Neural crest cell (in vitro differentiated cells): ENCODE data around the gene KDM4B. TPM values are rescaled to one million over a fixed set of nuclear protein-coding genes. Genes with fewer than 3 reads are reported as not detected.
A peak's percentile ranks its signal among the peaks of the same experiment; 100 is the strongest.

Experiments
- DNase-seq: peaks from one replicate; pipeline ENCODE4 v3.0.0; 2021; ENCODE audit warnings: low read depth, mixed read lengths, low spot score
- H3K27ac Mint-ChIP-seq: one replicate; pipeline ENCODE4 v1.8.0; 2021; ENCODE audit warnings: mild to moderate bottlenecking, mixed read lengths; ENCODE audit not compliant: unreplicated experiment
- H3K27me3 Mint-ChIP-seq: 2 replicates; pipeline ENCODE4 v1.8.0; 2021; ENCODE audit warnings: low read depth, mild to moderate bottlenecking, mixed read lengths
- H3K36me3 Mint-ChIP-seq: 2 replicates; pipeline ENCODE4 v1.8.0; 2021; ENCODE audit warnings: low read depth, mild to moderate bottlenecking, mixed read lengths
- H3K4me1 Mint-ChIP-seq: 2 replicates; pipeline ENCODE4 v1.8.0; 2021; ENCODE audit warnings: mixed read lengths
- H3K4me3 Mint-ChIP-seq: one replicate; pipeline ENCODE4 v1.8.0; 2021; ENCODE audit warnings: mild to moderate bottlenecking, mixed read lengths
- H3K9me3 Mint-ChIP-seq: 2 replicates; pipeline ENCODE4 v1.8.0; 2021; ENCODE audit warnings: mixed read lengths
- total RNA-seq: library from RNA; stranded (reverse); gene quantifications from 2 replicates; pipeline ENCODE4 v1.2.1, GENCODE V29; 2021
- TF ChIP-seq, protein P1 (sequence below): fragments of 200-600 bp; sonication (generic); conservative IDR thresholded peaks from 2 replicates; pipeline ENCODE4 v1.5.0; 2021; ENCODE audit warnings: antibody characterized with exemption, mild to moderate bottlenecking

KDM4B gene
- total RNA-seq, 1 donor from 2014 or later: 45.4 TPM

DNA sequence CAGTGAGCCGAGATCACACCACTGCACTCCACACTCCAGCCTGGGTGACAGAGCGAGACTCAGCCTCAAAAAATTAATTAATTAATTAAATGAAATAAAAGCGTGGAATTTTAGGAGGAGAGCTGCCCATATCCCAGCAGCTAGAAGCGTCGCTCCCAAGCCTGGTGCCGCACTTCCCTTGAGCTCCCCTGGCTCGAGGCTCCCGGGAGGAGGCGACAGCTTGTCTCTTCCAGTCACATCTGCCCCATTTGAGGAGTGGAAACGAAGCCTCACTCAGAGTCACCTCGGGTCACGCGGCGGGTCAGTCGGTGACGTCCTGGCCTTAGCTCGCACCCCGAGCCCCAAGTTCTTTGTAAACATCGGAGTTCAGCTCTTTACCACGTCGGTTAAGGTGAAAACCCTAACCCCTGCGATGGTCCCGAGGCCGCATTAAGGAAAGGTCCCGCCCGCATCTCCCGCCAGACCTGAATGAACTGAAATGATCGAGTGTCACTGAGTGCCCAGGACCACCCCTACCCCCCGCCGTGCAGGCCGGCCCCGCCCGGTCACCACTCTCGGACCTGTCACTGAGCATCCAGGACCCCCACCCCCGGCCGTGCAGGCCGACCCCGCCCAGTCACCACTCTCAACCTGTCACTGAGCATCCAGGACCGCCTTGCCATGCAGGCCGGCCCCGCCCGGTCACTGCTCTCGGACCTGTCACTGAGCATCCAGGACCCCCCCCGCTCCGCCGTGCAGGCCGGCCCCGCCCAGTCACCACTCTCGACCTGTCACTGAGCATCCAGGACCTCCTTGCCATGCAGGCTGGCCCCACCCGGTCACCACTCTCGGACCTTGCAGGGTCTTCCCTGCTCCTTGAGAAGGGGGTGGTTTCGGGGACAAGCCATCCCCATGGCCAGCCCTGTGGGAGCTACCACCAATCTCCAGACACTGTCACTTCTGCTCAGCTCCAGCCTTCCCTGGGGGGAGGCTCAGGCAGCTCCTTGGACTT lies 176.9 kb downstream of the KDM4B start:
- no peaks in the 10 kb centered on the region for H3K9me3 Mint-ChIP-seq
- H3K4me3 Mint-ChIP-seq: no peak overlapping the region
- H3K4me1 Mint-ChIP-seq: no peaks in the 10 kb centered on the region
- no peak for DNase-seq
- H3K27me3 Mint-ChIP-seq: no peaks in the 10 kb centered on the region
- H3K36me3 Mint-ChIP-seq: peaks cover 6% of the 10 kb centered on the region
- no peak overlapping the region for H3K27ac Mint-ChIP-seq
- TF ChIP-seq, protein P1, sequence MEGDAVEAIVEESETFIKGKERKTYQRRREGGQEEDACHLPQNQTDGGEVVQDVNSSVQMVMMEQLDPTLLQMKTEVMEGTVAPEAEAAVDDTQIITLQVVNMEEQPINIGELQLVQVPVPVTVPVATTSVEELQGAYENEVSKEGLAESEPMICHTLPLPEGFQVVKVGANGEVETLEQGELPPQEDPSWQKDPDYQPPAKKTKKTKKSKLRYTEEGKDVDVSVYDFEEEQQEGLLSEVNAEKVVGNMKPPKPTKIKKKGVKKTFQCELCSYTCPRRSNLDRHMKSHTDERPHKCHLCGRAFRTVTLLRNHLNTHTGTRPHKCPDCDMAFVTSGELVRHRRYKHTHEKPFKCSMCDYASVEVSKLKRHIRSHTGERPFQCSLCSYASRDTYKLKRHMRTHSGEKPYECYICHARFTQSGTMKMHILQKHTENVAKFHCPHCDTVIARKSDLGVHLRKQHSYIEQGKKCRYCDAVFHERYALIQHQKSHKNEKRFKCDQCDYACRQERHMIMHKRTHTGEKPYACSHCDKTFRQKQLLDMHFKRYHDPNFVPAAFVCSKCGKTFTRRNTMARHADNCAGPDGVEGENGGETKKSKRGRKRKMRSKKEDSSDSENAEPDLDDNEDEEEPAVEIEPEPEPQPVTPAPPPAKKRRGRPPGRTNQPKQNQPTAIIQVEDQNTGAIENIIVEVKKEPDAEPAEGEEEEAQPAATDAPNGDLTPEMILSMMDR: no peak

DNA sequence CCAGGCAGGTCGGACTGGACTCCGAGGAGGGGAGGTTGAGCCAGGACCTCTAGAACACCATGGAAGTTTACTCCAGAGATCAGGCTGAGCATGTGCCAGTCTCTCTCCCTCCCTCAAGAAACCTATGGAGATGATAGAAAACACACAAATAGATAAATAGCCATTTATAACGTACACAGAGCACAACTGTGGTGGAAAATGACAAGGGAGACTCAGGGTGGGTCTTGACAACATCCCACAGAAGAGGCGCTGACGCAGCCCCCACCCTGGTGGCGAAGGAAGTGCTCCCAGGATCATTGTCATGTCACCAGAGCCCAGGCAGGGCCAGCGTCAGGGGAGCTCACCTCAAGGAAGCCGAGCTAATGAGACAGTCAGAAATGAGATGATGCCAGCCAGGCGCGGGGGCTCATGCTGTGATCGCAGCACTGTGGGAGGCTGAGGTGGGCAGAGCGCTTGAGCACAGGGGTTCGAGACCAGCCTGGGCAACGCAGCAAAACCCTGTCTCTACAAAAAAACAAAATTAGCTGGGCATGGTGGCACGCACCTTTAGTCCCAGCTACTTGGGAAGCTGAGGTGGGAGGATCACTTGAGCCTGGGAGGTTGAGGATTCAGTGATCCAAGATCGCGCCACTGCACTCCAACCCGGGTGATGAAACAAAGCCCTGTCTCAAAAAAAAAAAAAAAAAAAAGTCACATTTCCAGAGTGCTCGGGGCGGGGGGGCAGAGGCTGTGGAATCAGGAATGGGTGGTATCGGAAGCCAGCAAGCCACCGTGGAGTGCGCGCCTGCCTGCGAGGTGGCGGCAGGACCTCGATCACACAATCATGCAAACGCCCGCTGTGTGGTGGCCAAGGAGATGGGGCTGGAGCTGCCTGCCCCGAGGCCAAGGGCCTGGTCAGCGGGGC lies 178.4 kb downstream of the KDM4B start:
- H3K4me3 Mint-ChIP-seq: peak overlapping the region; percentile 41
- no peaks in the 10 kb centered on the region for H3K4me1 Mint-ChIP-seq
- TF ChIP-seq, protein P1: no peak
- no peaks in the 10 kb centered on the region for H3K27me3 Mint-ChIP-seq
- peaks cover 6% of the 10 kb centered on the region for H3K36me3 Mint-ChIP-seq
- no peak for DNase-seq
- H3K27ac Mint-ChIP-seq: peak overlapping the region; percentile 4
- no peaks in the 10 kb centered on the region for H3K9me3 Mint-ChIP-seq

DNA sequence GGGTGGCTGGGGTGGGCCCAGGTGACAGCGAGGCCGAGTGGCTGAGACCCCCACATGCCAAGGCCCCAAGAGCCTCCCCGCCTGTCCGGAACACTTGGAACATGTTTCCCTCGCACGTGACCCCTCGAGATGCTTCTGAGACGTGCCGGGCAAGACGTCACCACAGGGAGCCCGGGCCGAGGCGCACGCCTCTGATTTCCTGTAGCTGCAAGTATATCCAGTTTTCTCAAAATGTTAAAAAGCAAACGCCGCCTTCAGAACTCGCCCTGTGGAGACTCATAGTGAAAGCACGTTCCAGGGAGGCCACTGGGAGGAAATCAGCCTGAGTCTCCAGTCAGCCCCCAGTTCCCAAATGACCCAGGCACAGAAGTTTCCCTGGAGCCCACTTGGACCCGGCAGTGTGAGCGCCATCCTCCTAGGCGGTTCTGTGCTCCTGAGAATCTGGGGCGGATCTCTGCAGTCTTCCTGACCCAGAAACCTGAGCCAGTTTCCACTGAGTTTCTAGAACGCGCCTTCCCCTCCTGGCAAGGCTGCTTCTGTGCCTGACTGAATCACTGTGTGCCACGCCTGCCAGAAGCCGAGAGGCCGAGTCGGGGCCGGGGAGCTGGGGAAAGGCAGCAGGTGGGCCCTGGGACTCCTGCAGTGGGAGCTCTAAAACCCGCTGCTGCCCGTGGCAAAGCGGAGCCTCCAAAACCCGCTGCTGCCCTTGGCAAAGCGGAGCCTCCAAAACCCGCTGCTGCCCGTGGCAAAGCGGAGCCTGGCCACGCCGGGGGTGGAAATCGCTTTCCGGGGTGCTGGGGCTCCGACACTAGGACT lies 179.3 kb downstream of the KDM4B start:
- Mint-ChIP-seq H3K4me1 (no peaks in the 10 kb centered on the region), H3K36me3 (peaks cover 6% of the 10 kb centered on the region), H3K27me3 (no peaks in the 10 kb centered on the region), H3K9me3 (no peaks in the 10 kb centered on the region), H3K4me3 (no peak overlapping the region), H3K27ac (no peak overlapping the region)
- TF ChIP-seq, protein P1: no peak
- no peak for DNase-seq

DNA sequence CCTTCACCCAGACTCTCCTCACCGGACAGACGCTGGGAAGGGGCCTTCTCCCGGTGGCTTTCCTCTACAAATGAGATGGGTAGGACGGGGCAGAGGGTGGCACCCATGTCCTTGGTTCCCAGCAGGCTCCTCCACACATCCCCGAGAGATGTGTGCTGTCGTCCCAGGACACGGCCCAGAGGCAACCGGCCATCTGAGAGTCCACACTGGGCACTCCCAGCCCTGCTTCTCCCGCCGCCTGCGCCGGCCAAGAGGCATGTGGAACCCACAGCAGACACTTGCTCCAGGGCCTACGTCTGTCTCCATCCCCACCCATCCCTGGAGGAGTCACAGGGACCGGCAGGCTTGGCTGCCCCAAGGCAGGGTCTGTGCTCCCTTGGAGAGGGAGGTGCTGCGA lies 179.9 kb downstream of the KDM4B start:
- H3K9me3 Mint-ChIP-seq: no peaks in the 10 kb centered on the region
- H3K36me3 Mint-ChIP-seq: peaks cover 6% of the 10 kb centered on the region
- H3K4me1 Mint-ChIP-seq: no peaks in the 10 kb centered on the region
- TF ChIP-seq, protein P1: no peak
- DNase-seq: no peak
- H3K4me3 Mint-ChIP-seq: no peak overlapping the region
- no peaks in the 10 kb centered on the region for H3K27me3 Mint-ChIP-seq
- no peak overlapping the region for H3K27ac Mint-ChIP-seq

DNA sequence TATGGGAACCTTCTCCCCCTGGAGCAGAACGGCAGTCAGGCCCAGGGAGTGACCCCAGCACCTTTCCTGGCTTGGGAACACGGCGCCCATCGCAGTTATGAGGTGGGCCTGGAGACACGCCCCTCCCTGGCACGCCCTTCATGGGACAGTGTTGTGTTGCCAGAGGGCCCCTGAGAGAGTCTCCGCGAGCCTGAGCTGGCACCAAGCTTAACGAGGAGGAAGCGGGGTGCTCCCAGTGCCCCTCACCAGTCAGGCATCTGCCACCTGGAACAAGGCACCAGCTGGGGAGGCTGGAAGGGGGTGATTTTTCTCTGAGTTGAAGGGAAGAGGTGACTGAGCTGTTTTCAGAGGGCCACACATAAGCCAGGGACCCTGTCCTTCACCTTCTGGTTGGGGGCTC lies 180.6 kb downstream of the KDM4B start:
- H3K36me3 Mint-ChIP-seq: peaks cover 6% of the 10 kb centered on the region
- H3K27me3 Mint-ChIP-seq: no peaks in the 10 kb centered on the region

More for the DNA sequence above, 180.6 kb downstream of the KDM4B start:
- TF ChIP-seq, protein P1: no peak
- Mint-ChIP-seq H3K27ac (no peak overlapping the region), H3K9me3 (no peaks in the 10 kb centered on the region), H3K4me3 (no peak overlapping the region), H3K4me1 (no peaks in the 10 kb centered on the region)
- DNase-seq: no peak
